Middle frontal gyrus (tissue), 1 donor: ENCODE data around the gene POPDC2.
"Not testable (repeated sequence)": the region's sequence is repeated elsewhere in the genome, so short reads cannot be mapped to it uniquely, and the experiment has no call there.

ENCODE experiments used
- DNase-seq: peaks from one replicate; pipeline ENCODE4 v3.0.0-alpha.2; 2015; ENCODE audit warnings: low spot score; ENCODE audit errors: extremely low spot score

The POPDC2 gene

DNA sequence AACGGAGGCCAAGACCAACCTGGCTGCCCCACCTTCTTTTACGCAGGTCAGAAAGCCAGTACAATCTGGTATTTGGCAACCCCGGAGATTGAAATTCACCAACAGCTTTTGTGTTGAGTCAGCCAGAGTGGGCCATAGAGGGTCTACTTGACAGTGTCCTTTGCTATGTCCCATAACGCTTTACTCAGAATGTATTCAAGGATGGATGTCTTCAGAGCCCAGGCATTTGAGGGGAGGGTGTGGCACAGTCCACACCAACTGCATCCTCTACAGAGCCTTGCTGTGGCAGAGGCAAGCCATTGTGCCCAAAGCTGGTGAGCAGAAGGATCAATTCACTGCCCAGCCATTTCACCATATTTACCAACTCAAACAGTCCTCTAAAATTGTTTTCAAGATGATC, 44.3 kb downstream of the POPDC2 start:
- no peak for DNase-seq

DNA sequence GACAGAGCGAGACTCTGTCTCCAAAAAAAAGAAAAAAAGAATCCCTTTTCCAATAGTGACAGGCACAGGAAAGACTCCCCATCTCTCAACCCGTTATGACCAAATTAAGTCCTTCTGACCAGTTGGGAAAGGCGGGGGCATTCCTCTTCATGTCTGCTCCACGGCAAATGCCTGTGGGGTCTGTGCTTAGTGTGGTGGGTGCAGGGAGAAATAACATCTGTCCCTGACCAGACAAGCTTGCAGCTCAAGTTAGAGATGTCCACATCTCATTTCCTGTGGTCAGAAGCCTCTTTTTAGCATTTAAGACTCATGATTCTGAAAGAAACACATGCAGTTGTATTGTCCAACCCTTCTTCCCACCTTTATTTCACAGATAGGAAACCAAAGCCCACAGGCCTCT, 46.5 kb downstream of the POPDC2 start:
- no peak for DNase-seq

DNA sequence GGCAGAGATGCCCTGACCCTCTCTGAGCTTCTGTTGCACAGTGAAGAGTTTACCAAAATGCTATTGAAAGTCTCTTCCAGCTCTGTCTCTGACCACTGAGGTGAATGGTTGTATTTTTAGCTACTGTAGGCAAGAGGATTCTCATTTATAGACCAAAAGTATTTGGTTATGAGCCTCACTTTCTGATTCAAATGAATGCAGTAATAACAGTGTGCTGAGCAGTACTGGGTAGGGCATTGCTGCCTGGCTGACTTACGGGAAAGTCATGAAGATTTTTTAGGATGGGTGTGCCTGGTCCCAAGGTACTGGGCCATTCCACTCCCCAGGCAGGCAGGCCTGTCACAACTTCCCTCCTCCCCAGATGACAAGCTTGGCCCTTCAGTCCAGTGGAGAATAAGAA, 47.2 kb downstream of the POPDC2 start:
- DNase-seq: no peak

DNA sequence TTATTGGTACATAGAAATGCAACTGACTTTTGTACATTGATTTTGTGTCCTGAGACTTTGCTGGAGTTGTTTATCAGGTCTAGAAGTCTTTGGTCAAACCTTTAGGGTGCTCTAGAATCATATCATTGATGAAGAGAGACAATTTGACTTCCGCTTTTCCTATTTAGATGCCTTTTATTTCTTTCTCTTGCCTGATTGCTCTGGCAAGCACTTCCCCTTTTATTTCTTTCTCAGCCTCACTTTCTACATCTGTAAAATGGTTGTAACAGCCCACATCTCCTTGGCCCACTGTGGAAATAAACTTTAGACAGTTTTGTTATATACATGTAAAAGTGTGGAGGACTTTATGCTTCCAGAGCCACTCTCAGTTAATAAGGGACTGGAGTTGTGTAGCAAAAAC, 48.7 kb downstream of the POPDC2 start:
- DNase-seq: no peak

DNA sequence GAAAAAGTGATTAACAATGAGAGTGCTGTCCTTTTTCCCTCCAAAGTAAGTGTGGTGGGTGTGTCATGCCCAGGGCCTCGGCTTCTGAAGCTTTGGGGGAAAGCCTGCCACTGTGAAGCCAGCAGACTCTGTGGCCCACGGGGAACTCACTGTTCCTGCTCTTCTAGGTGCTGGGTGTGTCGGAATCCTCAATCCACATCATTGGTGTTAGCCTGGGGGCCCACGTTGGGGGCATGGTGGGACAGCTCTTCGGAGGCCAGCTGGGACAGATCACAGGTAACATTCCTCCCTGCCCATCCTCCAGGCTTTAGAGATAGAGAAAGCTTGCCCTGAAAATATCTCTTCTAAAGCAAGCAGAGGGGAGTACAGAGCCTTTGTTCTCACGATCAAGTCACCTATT, 51.1 kb downstream of the POPDC2 start:
- no peak for DNase-seq

DNA sequence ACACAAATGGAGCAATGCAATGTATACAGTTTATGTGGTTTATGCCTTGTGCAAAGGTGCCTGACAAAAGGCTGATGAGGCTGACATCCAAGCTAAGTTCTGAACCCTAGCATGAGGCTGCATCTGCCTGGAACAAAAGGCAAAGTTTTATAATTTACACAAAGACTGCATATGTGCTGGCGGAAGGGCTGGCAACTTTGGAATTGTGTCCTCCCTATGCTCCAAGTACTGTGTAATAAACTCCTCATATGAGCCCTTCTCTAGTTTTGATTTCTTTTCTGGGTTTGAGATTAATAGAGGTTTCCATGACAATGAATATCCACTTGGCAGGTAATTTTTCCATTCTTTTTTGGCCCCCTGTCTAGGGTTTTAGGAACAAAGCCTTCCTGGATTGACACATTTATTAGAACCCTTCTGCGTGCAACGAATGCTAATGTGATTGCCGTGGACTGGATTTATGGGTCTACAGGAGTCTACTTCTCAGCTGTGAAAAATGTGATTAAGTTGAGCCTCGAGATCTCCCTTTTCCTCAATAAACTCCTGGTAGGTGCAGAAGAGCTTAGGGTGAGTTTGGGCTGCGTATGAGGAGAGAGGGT, 51.9 kb downstream of the POPDC2 start:
- no peak for DNase-seq

DNA sequence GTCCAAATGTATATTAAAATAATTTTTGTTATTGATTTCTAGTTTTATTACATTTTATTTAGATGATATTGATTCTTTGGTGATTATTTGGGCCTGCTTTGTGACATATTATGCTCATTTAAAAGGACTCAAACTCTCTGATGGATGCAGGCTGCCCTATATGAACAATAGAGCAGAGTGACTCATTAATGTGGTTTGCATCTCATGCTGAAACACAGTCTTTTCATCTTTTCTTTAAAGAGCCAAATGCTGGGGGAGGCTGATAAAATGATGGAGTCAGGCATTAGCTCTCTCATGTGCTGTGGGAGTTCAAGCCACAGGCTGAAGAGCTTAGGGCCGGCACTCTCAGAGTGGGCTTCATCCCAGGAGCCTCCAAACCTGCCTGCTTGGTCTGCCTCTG, 55.5 kb downstream of the POPDC2 start:
- no peak for DNase-seq

DNA sequence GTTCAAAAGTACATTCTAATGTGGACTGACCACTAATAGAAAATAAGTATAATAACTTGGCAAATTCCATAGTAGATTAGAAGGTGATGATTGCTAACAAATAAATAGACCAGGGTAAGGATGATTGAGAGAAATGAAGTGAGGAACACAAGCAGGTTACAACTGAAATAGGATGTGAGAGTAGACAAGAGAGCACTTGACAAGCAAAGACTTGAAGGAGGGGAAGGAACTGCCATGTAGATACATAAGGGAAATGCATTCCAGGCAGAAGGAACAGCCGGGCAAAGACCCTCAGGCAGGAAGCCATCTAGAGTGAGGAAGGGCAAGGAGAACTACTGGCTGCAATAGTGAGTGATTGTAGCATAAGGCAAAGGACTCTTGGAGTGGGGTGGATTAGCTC, 57.7 kb downstream of the POPDC2 start:
- no peak for DNase-seq

DNA sequence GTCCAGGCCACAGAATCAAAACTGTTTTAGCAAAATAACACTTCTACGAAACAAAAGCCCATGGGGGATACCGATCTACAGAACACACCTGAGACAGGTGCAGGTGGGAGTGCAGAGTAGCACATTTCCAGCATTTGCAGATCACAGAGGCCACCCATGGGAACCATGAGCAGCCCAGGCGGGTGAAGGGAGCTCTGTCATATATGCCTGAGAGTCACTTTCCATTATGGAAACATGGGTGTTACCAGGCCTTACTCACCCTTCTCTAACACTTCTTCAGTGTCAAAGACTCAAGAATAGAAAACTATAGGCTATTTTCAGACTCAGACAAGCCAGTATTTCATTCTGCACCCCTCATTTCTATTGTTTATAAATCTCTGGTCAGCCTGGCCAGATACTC, 59.2 kb downstream of the POPDC2 start:
- DNase-seq: no peak

DNA sequence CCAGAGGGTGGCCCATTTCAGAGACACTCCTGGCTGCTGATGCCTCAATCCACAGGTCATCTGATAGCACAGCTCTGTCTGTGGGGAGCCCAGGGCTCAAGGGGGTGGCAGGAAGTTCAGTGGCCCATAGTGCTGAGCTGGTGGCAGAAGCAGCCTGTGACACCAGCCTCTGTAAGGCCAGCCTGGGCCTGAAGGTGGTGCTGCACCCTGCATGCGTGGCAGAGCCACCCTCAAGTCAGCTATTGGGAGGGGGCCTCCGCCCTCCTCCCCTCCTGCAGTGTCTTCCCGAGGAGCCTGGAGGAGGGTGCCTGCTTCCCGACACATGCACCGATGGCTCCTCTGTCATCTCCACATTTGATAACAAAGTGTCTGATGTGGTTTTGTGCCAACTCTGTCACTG, 59.7 kb downstream of the POPDC2 start:
- no peak for DNase-seq

DNA sequence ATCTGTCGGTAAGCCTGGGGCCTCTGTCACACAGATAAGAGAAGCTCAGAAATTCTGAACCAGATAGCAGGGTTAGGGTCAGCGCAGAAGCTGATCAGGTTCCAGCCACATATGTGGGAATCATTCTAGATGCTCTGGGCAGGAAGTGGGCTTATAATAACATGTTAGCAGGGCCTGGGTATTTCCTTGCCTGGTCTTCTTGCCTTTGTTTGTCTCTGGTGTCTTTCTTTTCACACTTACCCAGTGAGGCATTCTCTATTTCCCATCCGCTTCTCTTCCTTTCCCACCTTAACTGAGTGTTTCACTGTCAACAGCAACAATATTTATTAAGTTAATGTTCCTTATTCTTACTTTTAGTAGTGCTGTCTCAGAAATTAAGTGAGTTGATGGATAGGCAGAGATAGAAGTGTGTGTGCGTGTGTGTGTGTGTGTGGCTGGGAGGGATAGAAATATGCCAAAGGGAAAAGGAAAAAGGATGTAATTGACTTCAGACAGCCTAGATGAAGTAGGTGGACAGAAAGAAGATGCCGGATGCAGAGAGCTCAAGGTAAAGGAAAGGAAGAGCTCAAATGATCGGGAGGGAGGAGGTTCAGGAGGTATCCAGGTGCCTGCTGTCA, 60.7 kb downstream of the POPDC2 start:
- no peak for DNase-seq

DNA sequence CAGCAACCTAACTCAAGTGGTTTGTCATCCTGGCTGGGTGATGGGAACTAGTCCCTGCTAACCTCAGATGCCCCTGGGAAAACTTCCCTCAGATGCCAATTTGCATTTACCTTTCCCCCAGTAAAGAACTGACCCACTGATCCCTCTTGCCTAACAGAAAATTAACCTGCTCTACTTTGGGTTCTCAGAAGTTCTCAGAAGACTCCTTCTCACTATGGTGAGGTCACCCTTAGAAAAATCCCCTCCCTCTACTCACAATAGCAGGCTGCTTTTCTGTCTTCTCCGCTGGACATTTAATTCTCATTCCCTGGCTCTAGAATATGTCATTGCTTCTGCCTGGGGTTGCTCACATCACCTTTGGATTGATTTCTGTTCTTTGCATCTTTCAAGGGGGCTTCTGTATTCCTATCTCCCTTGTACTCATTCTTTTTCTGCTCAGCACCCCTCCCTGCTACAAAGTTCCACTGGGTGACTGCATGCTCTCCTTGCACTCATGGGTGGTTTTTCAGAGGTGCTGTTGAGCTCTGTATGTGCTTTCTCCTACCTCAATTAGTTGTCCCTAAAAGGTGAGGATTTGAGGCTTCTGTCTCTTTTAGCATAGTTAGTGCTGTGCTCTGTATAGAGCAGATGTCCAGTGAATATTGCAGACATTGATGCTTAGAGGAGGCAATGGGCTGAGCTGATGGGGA, 61.8 kb downstream of the POPDC2 start:
- DNase-seq: no peak

DNA sequence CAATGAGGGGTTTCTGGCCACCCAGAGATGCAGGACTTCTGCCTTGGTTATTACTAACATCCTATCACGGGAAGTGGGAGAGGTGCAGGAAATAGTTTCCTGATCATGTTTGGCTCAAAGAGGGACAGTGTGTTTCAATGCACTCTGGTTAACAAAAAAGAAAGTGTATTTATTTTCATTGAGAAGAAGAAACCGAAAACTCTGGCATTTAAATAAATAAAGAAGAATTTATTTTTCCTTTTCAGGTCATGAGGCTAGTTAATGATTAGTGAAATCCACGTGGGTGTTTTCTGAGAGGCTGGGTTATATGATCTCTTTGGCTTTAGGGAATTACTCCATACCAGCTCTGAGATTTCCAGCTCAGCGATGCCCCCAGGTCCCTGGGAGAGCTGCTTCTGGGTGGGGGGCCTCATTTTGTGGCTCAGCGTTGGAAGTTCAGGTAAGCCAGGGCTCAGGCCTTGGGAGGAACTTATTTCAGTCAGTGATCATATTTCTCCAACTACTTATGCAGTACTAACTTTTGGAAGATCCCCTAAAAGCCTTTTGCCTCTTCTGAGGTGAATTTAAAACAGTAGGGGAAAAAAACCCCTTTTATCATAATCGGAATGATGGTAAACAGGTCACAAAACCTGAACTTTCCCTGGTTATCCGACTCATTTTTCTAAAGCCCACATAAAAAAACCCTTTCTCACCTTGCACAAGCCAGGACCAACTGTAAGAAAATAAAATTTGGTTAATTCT, 62.7 kb downstream of the POPDC2 start, which contains the start of gene PLA1A:
TSS of gene PLA1A (plus strand) at position 338 of the 741 bp plus-strand sequence. CDS start at position 367, 29 bp downstream.
- no peak for DNase-seq

DNA sequence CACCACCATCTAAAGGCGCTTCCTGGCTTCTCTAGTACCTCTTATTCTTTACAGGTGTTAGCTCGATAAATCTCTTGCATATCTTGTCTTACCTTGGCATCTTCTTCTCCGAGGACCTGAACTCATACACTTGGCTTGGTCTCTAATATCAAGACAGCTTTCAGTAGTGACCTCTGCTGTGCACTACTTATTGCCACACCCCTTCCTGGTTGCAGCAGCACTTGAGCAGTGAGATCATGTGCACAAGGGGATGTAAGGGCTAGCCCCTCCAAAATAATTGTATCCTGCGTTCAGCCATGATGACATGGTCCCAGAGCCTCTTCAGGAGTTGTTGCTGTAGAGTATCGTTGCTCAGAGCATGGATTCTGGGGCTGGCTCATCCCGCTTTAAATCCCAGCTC, 64.0 kb downstream of the POPDC2 start:
- no peak for DNase-seq

DNA sequence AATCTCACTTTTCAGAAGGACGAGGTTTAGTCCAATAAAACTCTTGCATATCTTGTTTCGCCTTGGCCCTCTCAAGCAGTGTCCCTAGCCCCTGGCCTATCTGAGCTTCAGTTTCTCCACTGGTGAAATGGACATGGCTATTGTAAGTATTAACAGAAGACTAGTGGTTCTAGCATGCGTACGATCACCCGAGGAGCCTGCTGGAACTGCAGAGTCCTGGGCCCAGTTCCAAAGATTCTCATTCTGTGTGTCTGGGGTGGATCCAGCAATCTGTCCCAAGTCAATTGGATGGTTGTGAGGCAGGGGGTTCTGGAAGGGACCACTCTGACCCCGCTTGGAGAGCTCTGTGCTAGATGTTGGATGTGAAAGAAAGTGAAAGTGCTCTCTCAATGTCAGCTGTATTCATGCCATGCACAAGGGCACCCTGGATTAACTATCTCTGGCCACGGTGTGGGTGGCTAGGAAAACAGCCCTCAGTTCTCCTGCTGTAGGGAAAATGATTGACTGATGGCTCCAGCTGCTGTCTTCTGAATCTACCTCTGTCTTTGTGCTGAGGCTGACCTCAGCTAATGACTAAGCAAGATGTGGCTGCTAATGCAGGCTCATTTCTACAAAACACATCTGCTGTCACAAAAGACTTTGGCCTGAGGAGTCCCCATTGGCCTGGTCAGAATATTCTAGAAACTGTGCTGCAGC, 64.6 kb downstream of the POPDC2 start:
- DNase-seq: no peak

DNA sequence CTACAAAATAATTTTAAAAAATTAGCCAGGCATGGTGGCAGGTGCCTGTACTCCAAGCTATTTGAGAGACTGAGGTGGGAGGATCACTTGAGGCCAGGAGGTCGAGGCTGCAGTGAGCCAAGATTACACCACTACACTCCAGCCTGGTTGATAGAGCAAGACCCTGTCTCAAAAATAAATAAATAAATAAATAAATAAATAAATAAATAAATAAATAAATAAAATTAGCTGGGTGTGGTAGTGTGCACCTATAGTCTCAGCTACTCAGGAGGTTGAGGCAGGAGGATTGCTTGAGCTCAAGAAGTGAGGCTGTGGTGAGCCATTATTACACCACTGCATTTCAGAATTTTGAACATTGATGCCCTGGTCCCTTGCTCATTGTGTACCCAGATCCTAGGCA, 65.5 kb downstream of the POPDC2 start:
- not testable (repeated sequence) for DNase-seq

DNA sequence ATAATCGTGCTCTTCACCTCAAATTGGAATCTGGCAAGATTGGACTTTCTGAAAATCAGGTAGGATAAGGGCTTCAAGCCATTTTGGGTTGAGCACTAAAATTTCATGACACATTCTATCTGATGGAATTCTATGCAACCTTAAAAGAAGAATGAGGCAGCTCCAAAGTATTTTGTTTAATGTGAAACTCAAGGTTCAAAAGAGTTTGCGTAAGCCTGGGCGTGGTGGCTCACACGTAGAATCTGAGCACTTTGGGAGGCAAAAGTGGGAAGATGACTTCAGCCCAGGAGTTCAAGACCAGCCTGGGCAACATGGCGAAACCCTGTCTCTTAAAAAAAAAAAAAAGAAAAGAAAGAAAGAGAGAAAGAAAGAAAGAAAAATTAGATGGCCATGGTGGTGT, 66.3 kb downstream of the POPDC2 start:
- DNase-seq: no peak

DNA sequence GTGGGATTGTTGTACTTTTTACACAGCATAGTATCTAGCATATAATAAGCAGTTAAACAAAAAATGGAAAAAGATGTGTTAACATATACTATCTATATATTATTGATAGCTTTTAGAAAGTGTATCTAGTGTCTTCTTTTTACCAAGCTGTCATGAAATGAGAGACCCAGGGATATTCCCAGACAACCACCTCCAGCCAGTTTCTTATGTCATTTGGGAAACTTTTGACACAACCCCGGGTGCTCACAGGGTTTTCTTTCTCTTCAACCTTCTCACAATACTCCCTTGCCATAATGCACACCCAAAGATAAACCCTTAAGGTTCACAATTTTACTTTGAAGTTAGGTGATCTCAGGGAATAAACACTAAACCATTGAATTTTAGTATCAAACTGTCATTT, 67.5 kb downstream of the POPDC2 start:
- DNase-seq: no peak
